ENCODE measurements around the gene RTN4RL1.
"Not testable (repeated sequence)": the region's sequence is repeated elsewhere in the genome, so short reads cannot be mapped to it uniquely, and the experiment has no call there.

RTN4RL1 gene

GRCh38 chr17:2003525-2003924 is 21.6 kb downstream of the RTN4RL1 start:
- DNase-seq (ENCODE audit: low read depth in 2 of 2): no peak

DNA sequence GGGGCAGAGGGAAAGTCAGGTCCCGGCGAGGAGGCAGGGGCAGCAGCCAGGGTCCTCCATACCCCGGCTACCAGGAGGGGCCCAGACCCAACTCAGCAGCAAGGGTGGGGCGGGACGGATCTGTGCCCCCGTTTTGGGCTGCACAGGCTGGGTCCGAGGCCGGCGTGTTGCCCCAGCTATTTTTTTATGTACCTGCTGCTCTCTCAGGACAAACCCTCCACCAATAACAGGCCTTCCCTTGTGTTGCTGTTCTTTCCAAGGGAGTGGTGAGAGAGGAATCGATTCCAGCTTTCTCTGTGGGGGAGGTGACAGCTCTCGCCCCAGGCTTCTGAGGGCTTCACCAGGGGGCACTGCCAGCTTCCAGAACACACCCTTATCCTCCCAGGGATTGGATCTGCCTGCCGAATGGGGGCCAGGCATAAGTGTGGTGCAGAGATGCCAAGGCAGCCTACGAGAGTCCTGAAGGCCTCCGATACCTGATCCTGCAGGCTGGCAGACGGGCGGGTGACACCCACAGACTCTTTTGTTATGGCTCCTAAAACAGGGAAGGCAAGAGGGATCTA is 22.3 kb downstream of the RTN4RL1 start:
- no peak for DNase-seq (ENCODE audit: low read depth in 2 of 2)

GRCh38 chr17:1999557-2000251 is 25.4 kb downstream of the RTN4RL1 start:
- DNase-seq (ENCODE audit: low read depth in 2 of 2): no peak

GRCh38 chr17:1997927-1998742 is 27.0 kb downstream of the RTN4RL1 start:
- no peak for DNase-seq (ENCODE audit: low read depth in 2 of 2)

- no peak for DNase-seq (ENCODE audit: low read depth in 2 of 2)
Measured at GRCh38 chr17:1997289-1997926, 27.7 kb downstream of the RTN4RL1 start.

DNA sequence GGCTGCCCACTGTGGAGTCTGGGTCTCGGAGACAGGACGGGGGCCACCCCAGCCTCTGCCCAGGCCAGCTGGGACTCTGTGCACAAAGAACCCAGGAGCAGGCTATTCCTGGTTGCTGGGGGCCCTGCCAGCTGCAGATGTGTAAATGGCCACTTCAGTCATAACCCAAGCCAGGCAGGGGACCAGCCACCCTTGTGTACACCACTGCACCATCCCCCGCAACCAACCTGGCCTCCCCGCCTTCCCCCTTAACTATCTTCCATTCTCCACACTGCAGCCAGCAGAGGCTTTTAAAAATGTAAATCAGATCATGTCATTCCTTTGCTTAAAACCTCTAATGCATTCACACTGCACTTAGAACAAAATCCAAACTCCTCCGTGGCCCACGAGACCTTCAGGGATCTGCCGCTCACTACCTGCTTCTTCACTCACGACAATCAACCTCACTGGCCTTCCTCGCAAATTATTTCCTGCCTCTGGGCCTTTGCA is 28.3 kb downstream of the RTN4RL1 start:
- no peak for DNase-seq (ENCODE audit: low read depth in 2 of 2)

- no peak for DNase-seq (ENCODE audit: low read depth in 2 of 2)
Measured at GRCh38 chr17:1995907-1996799, 29.0 kb downstream of the RTN4RL1 start.

DNA sequence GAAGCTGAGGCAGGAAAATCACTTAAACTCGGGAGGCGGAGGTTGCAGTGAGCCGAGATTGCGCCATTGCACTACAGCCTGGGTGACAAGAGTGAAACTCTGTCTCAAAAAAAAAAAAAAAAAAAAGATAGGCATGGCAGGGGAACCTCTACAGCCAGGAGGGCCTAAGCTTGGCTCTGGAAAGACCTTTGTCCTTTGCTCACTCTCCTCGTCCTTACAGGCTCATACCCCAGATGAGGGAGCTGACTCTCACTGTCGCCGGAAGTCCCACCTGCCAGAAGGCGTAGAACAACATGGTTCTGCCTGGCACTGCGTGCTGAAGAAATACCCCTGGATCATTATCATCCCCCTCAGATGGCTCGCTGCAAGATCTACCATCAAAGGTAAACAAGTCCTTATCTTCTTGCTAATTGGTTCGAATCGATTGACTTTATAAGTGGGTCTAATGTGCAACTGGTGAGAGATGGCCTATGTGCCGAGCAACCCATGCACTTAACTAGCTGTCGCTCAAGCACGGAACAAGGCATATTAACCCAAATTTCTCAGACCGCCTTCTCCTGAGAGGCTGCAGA is 29.7 kb downstream of the RTN4RL1 start:
- DNase-seq (ENCODE audit: low read depth in 2 of 2): no peak

DNA sequence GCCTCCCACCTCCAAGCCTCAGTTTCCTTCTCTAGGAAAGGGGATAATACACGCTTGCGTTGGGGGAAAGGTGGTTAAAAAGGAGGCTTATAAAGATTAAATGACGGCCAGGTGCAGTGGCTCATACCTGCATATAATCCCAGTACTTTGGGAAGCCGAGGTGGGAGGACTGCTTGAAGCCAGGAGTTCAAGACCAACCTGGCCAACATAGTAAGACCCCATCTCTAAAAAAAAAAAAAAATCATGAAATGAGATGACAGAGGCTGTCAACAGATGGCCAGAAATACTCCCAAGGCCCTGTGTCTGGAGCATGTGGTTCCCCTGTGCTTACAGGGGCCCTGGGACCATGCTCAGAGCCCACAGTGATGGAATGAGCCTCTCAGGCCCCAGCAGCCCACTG is 30.4 kb downstream of the RTN4RL1 start:
- no peak for DNase-seq (ENCODE audit: low read depth in 2 of 2)

GRCh38 chr17:1992541-1992940 is 32.6 kb downstream of the RTN4RL1 start:
- no peak for DNase-seq (ENCODE audit: low read depth in 2 of 2)

- DNase-seq (ENCODE audit: low read depth in 2 of 2): no peak
Measured at GRCh38 chr17:1989135-1989534, 36.0 kb downstream of the RTN4RL1 start.

DNA sequence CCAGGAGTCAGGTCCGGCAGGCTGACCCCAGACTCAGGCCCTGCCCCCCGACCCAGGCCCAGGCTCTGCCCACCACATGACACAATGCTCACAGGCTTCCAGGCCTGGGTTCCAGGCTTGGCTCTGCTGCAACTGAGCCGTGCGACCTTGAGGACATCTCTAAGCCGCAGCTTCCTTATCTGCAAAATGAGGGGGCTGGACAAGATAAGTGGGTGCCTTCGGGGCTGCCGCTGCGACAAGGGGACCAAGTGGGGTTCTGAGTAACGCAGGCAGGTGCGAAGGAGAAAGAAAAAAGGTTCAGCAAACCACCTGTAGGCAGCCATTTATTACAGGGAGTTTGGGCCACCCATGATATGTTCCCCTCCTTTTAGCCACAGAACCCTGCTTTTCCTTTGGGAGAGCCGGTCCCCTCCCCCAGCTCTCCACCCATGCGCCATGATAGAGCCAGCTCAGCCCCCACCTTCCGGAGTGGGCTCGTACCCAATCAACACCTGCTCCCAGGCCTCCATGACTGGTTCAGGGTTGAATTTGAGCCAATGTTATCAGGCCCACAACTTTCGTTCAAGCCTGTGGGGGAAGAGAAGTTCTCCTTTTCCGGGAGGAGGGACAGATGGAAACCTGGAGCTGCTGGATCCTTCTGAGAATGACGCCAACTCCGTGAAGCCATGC is 38.2 kb downstream of the RTN4RL1 start:
- no peak for DNase-seq (ENCODE audit: low read depth in 2 of 2)

DNA sequence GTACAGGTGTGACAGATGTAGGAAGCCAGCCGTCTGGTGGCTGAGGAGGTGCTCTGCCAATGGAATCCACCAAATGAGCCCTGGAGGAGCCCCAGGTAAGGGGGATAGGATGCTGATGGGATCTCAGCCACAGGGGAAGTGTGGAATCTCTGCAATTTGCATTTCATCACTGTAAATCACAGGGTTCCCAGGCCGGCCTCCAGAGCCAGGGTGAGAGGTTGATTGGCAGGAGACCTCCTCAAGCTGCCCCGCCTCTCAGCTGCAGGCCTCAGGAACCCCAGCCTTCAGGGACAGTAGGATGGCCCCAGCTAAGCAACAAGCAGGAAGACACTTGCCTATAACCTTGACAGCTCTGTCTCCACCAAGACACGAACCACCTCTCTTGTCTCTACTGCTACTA is 39.4 kb downstream of the RTN4RL1 start:
- DNase-seq (ENCODE audit: low read depth in 2 of 2): no peak

DNA sequence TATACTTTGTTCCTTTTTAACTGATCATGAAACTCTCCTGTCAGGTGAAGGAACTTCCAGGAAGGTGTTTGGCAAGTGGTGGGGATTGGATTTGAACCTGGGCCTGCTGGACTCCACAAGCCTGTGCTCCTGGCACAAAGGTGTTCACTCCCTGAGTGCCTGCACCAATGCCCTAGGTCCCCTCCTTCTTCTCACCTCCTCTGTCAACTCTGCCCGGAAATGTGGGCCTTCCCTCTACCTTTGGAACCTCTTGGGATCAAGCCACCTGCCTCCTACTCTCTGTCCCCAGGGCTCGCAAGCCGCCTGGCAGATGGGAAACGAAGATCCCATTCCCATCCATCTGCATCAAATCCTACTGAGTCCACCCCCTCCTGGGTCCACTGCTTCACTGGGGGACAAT is 40.0 kb downstream of the RTN4RL1 start:
- no peak for DNase-seq (ENCODE audit: low read depth in 2 of 2)

- not testable (repeated sequence) for DNase-seq (ENCODE audit: low read depth in 2 of 2)
Measured at GRCh38 chr17:1982793-1983366, 42.3 kb downstream of the RTN4RL1 start.

GRCh38 chr17:1980665-1981250 is 44.4 kb downstream of the RTN4RL1 start:
- no peak for DNase-seq (ENCODE audit: low read depth in 2 of 2)

- no peak for DNase-seq (ENCODE audit: low read depth in 2 of 2)
Measured at GRCh38 chr17:1979182-1979985, 45.8 kb downstream of the RTN4RL1 start.

GRCh38 chr17:1978396-1978949 is 46.7 kb downstream of the RTN4RL1 start:
- DNase-seq (ENCODE audit: low read depth in 2 of 2): no peak
